H1 (cell line): ENCODE results near the gene CD81. TPM values are rescaled to one million over a fixed set of nuclear protein-coding genes. Genes with fewer than 3 reads are reported as not detected.

ENCODE experiments used
- ATF2 ChIP-seq: IDR thresholded peaks from 2 replicates; pipeline ENCODE4 v1.6.1; 2012; ENCODE audit warnings: low read length, inconsistent platforms
- CTCF ChIP-seq, 3 experiments: IDR thresholded peaks; 1 replicate in 2 of 3; 2 replicates in 1 of 3; pipeline versions ENCODE4 v1.5.1 to v1.6.1; 2011; ENCODE audit warnings: low read length in 3 of 3, mild to moderate bottlenecking in 3 of 3, inconsistent platforms in 2 of 3, low read depth in 1 of 3, moderate library complexity in 1 of 3; ENCODE audit not compliant: insufficient read depth in 1 of 3; ENCODE audit errors: control extremely low read depth in 1 of 3
- JUND ChIP-seq: IDR thresholded peaks from 2 replicates; pipeline ENCODE4 v1.6.1; 2011; ENCODE audit warnings: mild to moderate bottlenecking, improper control_type of control experiment, low read length
- TAF7 ChIP-seq: optimal IDR thresholded peaks from 2 replicates; pipeline ENCODE3; 2011; ENCODE audit warnings: low read depth, mild to moderate bottlenecking, inconsistent platforms, low read length, moderate library complexity, borderline replicate concordance
- polyA plus RNA-seq, 7 experiments: library from polyadenylated mRNA; depleted of rRNA in 3 of 7; stranded (reverse) in 5 of 7; unstranded in 2 of 7; fragments of >200 nt in 5 of 7; fragments of 200-250 nt in 2 of 7; gene quantifications; 1 replicate in 5 of 7; 2 replicates in 1 of 7; 4 replicates in 1 of 7; pipeline versions ENCODE4 v1.2.1 to v1.2.3, GENCODE V29; 2011 to 2013; ENCODE audit warnings: missing spikeins in 2 of 7, mixed read lengths in 2 of 7
- total RNA-seq: library from RNA; stranded (reverse); fragmentation: NEBNext Ultra II Directional; extraction: Animal tissue kit (Norgen Biotek cat#: 25700); gene quantifications from 2 replicates; pipeline ENCODE4 v1.2.1, GENCODE V29; 2021

Gene CD81
- total and polyA plus RNA-seq, 2 of the 8 experiments (the other 6 are each of a cell fraction or from before 2014, with no cell fraction given): 238 to 309 TPM

- no peak for TF ChIP-seq CTCF (IDR thresholded peaks at IDR 0.05; ENCODE audit: control extremely low read depth in 1 of 3, insufficient read depth in 1 of 3, low read depth in 1 of 3, low read length in 3 of 3)
- no peak for TF ChIP-seq ATF2
- TF ChIP-seq TAF7: no peak
- no peak for TF ChIP-seq JUND
These were observed 19.4 kb downstream of the CD81 start (continued) for GRCh38 chr11:2396471-2396870.
